CD4-positive, alpha-beta T cell treated with Interleukin-1 beta for 1 hour (primary cell): ENCODE measurements around the gene C1orf21.

Source experiments
- DNase-seq, 2 donors: peaks; one replicate each; pipeline ENCODE4 v3.0.0-alpha.2; 2020 to 2022

Gene C1orf21

DNA sequence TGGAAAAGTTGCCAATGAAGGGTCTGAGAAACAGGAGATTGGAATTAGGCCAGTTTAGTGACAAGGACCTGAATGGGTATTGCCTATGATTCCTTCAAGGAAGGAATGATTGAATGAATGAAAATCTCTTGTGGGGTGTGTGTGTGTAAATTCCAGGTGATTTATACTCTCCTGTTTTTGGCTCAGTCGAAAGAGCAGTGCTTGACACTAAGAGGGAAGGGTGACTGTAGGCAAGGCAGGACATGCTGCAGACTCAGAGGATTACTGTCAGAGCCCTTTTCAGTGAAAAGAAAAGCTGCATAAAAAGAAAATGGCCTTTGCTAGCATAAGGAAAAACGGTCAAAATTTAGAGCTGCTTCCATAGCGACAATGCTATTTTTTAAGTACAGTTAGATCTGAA, 30.1 kb downstream of the C1orf21 start:
- no peak for DNase-seq

DNA sequence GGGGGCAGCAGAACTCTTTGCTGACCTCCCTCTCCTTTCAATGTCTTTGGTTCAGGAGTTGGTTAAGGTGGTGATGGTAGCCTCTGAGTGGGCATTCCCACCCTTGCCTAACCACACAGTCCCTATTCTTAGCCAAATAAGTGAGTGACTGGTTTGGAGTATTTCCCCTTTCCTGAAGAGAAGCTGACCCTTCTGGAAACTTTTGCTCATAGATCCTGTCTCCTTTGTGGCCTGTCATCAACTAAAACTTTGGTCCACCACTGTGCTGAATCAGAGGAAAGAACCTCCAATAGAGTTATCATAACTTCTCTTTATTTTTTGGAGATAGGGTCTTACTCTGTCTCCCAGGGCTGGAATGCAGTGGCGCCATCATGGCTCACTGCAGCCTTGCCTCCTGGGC, 31.1 kb downstream of the C1orf21 start:
- DNase-seq = no peak

DNA sequence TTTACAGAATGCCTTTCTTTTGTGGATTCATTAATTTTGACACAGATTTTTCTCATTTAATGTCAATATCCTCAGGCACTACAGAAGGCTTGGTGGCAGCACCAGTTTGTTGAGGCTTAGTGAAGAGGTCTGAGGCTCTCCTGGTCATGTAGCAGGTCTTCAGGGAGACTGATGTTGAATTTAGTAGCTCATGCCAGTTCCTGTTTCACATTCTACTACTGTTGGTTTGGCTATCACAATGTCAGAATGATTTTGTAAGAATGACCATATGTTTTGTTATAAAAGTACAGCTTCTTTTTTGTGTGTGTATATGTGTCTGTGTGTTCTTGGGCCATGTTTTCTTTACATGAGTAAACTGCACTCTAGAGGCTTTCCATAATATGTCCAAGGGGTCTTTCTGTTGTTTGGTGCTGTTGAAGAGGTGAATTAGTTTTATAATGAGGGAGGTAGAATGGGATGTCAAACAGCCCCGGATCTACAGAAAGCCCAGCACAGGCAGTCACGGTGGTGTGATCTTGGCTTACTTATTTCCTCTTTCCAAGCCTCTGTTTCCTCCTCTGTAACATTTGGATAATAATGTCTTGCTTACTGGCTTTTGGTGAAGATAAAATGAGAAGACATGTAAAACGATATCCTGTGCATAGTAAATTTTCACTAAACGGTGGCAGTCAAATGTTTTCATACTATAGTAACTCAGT, 32.0 kb downstream of the C1orf21 start:
- no peak for DNase-seq

DNA sequence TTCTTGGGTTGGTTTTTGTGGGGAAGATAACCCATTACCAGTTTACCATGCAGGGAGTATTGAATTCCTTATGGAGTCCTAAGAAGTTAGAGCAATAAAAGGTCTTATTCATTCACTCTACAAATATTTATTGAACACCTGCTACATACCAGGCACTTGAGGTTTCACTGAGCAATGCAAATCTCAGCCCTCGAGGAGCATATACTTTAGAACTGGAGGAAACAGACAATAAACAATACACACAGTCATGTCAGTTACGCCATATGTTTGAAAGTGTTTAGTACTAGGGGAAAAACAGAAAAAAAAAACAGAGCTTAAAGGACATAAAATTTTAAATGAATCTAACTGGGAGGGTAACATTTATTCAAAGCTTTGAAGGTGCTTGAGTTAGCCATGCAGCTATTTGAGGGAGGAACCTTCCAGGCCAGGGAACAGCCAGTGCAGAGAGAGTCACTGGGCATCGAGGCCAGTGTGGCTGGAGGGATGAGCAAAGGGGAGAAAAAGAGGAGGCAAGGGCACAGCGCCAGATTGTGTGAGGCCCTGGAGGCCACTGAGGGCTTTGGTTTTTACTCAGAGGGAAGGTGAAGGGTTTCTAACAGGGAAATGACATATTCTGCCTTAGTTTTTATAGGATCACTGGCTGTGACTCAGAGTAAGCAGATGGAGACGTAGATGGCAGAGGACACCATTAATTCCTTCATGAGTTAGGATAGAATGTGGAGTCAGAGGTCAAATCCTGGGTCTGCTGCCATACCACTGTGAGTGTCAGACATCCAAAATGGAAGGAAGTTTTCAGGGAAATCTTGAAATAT, 32.7 kb downstream of the C1orf21 start:
- DNase-seq = no peak

DNA sequence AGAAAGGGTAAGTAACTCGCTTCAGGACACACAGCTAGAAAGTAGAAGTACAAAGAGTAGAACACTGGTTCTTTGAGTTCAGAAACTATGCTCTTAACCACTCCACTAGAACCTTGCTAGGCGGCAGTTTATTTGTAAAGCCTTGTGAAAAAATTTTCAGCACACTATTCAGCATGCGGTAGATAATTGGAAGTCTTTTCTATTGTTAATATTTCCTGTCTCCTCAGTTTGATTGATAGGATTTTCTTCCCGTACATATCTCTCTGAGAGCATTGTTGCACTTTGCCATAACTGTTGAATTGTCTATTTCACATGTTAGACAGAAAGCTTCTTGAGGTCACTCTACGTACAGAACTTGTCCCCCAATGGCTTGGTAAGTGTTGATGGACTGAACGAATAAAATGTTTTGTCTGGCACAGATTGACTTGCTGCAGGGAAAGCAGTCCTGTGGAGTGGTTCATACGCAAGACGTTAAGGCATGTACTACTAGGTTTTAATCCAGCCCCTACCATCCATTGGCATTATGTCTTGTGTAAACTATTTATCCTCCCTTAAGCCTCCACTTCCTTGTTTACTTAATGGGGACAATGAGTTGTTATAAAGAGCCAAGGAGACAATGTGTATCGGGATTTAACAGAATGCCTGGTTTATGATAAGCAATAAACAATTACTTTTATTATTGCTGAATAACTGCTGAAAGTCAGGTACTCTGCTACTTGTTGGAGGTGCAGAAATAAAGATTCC, 35.8 kb downstream of the C1orf21 start:
- no peak for DNase-seq

DNA sequence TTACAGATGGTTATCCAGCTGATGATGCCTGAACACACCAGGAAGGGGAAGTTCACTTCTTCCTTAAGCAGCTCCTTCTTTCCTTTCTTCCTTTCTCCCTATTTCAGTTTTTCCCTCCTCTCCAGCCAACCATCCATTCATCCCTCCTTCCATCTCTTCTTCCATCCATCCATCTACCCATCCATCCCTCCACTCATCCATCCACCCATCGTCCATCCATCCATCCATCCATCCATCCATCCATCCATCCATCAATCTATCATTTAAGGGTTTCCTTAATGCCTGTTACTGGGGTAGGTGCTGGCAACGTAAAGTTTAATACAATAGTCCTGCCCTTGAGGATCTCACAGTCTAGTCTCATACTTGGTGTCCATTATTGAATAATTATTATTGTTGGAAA, 36.8 kb downstream of the C1orf21 start:
- DNase-seq = no peak

DNA sequence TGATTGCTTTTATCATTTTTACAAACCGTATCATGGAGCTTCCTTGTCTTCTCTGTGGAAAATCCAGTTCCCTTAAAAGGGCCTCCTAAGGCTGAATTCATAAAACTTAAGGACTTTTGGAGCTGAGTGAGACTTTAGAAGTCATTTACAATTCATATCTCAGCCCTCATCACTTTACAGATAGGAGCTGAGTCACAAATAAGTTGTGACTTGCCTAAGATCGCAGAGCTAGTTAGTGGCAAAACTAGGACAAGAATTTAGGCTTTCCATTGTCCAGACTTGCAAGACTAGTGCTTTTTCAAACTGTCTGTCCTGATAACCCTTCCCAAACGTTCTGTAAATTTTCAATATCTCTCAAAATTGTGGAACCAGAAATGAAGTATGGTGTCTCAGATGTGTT, 37.3 kb downstream of the C1orf21 start:
- no peak for DNase-seq

DNA sequence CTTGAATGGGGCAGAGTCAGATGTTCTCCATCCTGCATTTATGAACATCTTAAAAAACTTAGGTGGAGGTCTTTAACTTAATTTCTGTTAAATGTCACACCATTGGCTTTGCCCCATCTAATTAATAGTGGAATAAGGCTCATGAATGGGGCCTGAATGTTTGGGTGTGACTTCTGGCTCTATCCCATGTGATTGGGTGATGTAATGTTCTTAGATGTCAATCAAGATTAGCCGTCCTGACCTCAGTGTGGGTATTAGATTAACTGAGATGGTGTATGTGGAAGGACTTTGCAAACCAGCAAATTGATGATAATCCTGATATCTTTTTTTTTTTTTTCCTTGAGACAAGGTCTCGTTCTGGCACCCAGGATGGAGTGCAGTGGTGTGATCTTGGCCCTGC, 38.1 kb downstream of the C1orf21 start:
- no peak for DNase-seq

DNA sequence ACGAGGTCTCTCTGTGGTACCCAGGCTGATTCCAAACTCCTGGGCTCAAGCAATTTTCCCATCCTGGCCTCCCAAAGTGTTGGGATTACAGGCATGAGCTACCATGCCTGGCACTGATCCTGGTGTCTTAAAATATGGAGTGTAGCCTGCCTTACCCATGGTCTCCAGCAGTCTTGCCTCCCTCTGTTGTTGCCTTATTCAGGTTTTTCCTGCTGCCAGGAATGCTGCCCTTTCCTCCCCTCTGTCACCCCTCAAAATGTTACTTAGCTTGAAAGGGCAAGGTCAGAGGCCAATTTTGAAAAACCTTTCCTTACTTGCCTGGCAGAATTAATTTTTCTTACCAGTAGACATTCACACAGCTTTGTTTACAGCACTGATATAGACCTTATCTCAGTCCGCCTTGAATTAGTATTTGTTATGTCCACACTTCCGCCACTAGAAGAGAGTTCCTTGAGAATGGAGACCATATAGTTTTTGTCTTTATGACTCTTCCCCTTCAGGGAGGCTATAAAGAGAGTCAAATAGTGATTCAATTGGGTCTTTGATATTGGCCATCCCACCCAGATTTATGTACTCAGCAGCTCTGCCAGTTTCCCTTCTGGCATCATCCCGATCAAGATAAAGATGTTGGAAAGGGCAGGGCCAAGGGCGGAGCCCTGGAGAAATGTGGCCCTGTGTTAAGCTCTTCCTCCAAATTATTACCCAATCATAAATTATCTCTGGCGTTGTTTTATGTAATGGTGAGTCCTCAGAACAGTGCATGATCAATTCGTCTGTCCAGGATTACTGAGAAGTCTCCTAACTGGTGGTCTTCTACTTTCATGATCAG, 38.8 kb downstream of the C1orf21 start:
- no peak for DNase-seq

DNA sequence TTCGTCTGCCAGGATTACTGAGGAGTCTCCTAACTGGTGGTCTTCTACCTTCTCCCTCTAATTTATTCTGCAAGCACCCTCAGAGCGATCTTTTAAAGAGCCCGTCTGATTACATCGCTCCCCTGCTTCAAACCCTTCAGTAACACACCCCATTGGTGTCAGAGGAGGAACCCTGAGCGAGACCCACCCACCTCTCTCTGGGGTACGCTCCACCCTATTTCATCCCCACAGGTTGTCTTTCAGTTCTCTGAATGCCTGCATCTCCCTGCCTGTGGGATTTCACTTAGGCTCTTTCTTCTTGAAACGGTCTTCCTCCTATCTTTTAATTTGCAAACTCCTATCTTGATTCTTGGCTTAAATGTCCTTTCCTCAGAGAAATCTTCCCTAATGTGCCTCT, 39.4 kb downstream of the C1orf21 start:
- no peak for DNase-seq

DNA sequence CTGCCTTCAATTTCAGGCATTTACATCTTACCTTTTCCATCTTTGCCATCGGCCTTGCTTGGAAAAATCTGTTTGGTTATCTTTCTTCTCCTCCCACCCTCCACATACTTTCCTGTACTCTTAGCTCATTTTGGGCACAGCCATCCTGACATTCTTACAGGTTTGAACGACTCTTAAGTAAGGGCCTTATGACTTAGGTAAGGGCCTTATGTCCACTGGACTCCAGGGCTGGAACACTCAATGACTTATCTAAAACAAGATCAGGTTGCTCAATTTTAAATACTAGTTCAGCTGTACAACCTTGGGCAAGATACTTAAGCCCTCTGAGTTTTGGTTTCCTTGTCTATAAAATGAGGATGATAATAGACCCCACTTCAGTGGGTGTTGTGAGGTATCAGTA, 40.9 kb downstream of the C1orf21 start:
- no peak for DNase-seq

DNA sequence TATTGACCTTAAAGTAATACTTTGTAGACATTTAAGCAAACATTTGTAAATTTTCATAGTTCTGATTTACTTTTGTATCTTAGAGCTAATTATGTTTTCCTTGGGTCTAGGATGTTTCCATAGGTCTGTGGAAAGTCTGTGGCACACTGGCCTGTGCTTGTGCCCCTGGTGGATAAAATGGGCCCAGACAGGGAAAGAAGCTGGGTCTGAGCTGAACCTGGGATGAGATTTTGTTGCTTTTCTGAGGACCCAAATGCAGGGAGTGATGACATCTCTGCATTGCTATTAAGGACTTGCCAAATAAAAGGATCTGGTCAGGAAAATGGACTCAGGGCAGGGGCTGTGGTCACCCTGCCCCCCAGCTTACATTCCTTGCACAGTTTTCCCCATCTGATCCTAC, 41.8 kb downstream of the C1orf21 start:
- no peak for DNase-seq

DNA sequence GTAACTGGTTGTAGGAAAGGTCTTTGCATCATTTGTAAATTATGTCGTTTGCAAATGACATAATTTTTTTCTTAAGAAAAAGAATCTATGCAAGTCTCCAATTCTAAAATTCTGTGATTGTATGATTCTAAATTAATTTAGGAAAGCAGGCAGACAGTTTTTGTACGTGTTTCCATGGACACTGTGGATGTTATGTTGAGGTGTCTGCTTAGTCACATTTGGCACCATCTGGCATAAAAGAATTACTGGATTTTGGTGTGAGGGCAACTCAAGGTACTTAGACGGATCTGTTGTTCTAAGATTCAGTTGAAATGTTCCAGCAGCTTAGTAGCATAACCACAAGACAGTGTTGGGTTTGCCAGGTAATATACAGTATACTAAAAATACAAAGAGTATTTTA, 42.5 kb downstream of the C1orf21 start:
- no peak for DNase-seq

DNA sequence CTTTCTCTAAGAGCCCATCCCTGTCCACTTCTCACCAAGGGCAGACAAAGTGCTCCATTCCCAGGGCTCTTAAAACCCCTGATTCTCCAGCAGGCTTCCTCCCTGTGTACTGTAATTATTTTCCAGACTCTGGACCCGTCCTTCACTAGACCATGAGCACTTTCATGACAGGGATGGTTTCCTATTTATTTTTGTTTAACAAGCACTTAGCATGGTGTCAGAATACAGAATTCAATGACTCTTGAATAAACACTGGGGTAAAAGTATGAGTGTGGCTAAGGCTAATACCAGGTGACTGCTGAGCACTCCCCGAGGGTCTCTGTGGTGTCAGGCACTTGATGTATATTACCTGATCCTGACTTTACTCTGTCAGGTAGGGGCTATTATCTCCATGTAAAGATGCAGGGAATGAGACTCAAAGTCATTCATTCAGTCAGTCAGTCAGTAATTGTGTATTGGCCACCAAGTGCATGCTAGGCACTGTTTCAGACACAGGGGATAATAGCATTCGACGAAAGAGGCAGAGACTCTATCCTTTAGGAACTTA, 47.2 kb downstream of the C1orf21 start:
- no peak for DNase-seq

DNA sequence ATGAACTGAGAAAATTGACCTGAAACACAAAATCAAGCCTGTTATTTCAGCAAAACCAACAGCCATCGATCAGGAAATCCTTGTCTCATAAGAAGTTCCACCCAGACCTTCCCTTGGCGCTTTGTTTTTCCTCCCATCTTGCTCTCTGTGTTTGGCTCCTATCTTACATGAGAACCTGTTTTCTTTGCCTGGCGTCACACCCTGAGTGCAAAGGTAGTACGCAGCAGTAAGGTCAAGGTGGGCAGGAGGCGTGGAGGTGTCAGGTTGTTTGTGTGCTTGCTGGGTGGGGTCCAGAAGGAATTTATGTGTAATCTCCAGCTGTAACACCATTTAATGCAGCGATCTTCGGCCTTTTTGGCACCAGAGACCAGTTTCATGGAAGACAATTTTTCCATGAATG, 50.5 kb downstream of the C1orf21 start:
- DNase-seq = no peak

DNA sequence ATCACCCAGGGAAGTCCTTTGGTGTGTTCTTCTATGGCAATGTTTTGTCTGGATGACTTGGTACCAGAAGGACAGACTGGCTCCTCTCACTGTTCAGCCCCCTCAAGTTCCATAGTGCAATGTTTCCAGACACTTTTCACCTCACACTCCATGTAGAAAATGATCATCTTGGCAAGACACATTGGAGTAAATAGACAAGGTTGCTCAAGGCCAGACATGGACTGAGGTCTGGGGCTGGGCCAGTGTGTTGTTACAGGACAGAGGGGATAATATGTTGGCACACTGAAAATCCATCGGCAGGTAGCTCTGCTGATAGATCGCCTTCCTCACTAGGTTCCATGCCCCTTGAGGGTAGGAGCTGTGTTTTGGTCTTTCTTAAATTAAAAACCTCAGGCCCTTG, 51.5 kb downstream of the C1orf21 start:
- DNase-seq = no peak

DNA sequence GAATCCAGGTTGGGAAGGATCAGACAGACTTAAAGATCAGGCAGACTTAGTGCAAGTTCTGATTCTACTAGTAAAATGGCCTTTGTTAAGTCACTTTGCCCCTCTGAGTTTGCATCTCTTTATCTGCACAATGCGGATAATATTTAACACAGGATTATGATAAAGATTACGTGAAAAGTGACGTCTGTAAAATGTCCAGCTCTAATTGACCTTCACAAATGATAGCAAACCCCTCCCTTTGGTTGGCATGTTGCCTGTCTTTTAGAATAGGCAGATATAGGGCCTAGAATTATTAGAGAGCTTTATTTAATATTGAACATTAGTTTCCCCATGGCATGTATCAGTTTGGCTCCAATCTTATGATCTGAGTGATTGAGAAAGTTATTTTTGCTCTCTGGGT, 55.4 kb downstream of the C1orf21 start:
- no peak for DNase-seq

DNA sequence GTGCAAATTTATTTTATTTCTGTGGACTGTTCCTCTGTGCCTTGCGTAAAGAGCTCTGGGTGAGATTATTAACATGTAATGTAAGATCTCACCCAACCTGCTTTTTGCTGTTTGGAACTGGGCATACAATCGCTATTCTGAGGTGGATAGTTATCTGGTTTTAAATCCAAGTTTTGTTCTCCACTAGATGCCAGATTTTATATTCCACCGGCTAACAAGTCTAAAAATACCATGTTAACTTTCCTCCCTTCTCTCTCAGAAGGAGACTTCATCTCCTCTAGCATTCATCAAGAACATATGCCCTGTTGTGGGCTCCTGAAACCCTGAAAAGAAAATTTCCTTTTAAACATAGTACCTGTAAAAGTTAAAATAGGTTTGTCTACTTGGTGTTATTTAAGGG, 56.4 kb downstream of the C1orf21 start:
- DNase-seq = no peak

DNA sequence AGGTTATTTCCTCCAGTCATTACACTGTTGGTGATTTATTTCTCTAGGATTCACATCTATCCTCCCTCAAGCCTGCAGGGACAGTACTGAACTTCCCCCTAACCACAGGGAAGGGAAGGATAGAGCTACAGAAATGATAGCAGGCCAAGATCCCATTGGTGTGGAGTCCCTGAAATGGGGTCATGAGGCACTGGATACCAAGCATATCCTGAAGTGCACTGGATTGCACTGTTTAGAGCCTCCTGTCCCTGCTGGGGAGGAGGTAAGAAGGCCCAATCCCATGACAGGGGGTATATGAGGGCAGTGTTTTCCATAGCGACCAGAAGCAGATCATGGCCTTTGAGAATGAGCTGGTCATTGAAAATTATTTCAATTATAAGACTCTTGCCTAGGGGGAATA, 56.8 kb downstream of the C1orf21 start:
- DNase-seq = no peak

DNA sequence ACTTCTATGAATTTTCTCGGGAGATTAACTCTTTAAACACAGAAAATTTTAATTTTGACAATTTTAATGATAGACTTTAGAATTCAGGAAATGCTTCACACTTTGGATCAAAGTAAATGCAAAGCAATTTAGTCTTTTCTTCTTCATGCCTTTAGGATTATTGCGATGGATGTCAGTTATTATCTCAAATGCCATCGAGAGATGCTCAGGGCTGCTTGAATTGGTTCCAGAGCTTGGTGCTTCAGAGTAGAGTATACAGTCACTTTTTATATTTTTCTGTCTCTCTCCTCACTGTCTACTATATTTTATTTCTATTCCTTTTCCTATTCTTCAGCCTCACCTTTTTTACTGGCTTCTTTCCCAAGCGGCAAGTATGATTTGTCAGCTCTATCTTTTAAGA, 59.2 kb downstream of the C1orf21 start:
- DNase-seq = no peak

DNA sequence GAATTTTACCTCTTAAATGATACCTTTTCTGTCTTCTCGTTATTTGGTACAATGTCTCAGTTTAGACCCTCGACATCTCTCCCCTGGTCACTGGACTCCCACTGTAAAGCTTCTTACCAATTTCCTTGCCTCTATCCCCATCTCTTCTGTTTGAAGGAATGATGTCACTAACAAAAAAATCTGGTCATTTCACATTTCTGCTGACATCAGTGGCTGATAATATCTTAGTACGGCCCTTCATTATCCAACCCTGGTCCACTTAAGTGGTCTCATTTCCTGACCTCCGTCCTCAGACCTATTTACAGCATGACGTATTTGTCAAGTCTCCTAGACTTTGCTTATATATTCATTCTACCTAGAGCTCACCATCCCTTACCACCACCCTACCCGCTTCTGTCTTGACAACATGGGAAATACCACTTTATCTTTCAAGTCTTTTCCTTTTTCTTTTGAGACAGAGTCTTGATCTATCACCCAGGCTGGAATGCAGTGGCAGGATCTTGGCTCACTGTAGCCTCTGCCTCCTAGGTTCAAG, 60.9 kb downstream of the C1orf21 start:
- no peak for DNase-seq

DNA sequence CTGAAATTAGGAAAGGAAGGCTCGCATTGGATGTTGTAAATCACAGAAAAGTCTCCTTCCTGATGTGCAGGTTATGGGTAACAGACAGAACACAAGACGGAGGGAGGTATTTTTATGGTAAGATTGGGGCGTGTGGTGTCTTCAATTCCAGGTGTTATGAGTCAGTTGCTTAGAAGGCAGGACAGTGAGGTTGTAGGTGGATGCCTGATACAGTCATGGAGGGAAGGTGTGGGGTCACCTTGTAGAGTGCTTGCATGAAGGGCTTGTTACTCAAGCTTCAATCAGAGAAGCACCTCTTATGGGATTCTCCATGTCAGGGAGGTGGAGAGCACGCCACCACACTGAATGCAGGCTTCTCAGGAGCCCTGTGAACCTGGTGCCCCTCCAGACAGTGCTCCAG, 63.1 kb downstream of the C1orf21 start:
- no peak for DNase-seq

DNA sequence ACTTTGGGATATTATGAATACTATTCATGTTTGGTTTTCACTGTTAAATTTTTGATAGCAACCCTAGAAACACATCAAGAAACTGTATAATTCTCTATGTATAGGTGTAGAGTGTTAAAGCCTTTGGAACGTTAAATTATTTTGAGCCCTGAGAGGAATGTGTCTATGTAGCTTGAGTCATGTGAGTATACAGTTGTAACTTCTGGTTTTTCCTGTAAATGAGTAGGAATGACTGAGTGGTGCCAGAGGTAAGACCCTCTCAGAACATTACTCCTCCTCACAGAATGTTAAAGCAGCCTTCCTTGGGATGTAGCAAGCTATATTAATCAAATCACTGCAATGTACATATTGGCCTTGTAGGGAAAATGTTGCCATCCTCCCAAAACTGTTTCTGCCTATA, 69.0 kb downstream of the C1orf21 start:
- DNase-seq = no peak
